Measurements from ENCODE around the gene ANKRD13D.
"Not testable (repeated sequence)": the region's sequence is repeated elsewhere in the genome, so short reads cannot be mapped to it uniquely, and the experiment has no call there.

Gene ANKRD13D

GRCh38 chr11:67289226-67289650, at the start of gene ANKRD13D:
Gene ANKRD13D, plus strand, starts transcription at chr11:67289303. Its CDS starts 158 bp downstream, at chr11:67289461.
- no peak for DNase-seq

- DNase-seq: peak; percentile 97 to 98
Measured at GRCh38 chr11:67239783-67240575, 49.1 kb upstream of the ANKRD13D start.

GRCh38 chr11:67240576-67241389, 48.3 kb upstream of the ANKRD13D start:
- no peak for DNase-seq

- no peak for DNase-seq
Measured at GRCh38 chr11:67242548-67242947, 46.6 kb upstream of the ANKRD13D start.

- no peak for DNase-seq
Measured at GRCh38 chr11:67243051-67243450, 46.1 kb upstream of the ANKRD13D start.

- DNase-seq: no peak
Measured at GRCh38 chr11:67245046-67245445, 44.1 kb upstream of the ANKRD13D start.

GRCh38 chr11:67247946-67248550, 41.1 kb upstream of the ANKRD13D start:
- no peak for DNase-seq

GRCh38 chr11:67248653-67249052, 40.5 kb upstream of the ANKRD13D start:
- DNase-seq: no peak

GRCh38 chr11:67250059-67251043, 38.8 kb upstream of the ANKRD13D start:
- DNase-seq: no peak

- no peak for DNase-seq
Measured at GRCh38 chr11:67251841-67252240, 37.3 kb upstream of the ANKRD13D start.

GRCh38 chr11:67252831-67253239, 36.3 kb upstream of the ANKRD13D start:
- DNase-seq: no peak

GRCh38 chr11:67253872-67254624, 35.1 kb upstream of the ANKRD13D start:
- no peak for DNase-seq

GRCh38 chr11:67254798-67255197, 34.3 kb upstream of the ANKRD13D start:
- DNase-seq: no peak

GRCh38 chr11:67255353-67255752, 33.8 kb upstream of the ANKRD13D start:
- no peak for DNase-seq

GRCh38 chr11:67255864-67256263, 33.2 kb upstream of the ANKRD13D start:
- DNase-seq: no peak

GRCh38 chr11:67256477-67257135, 32.5 kb upstream of the ANKRD13D start:
- DNase-seq: no peak

- DNase-seq: no peak
Measured at GRCh38 chr11:67260406-67260805, 28.7 kb upstream of the ANKRD13D start.

- not testable (repeated sequence) for DNase-seq
Measured at GRCh38 chr11:67260885-67261639, 28.0 kb upstream of the ANKRD13D start.

GRCh38 chr11:67261640-67261945, 27.5 kb upstream of the ANKRD13D start:
- no peak for DNase-seq

GRCh38 chr11:67261946-67262681, 27.0 kb upstream of the ANKRD13D start:
- DNase-seq: no peak
